HG02870 (cell line): ENCODE results near the gene DLGAP1.
"Not testable (repeated sequence)": the region's sequence is repeated elsewhere in the genome, so short reads cannot be mapped to it uniquely, and the experiment has no call there.

ENCODE experiments used
- ATAC-seq: cut with Tn5 transposase; IDR thresholded peaks from one replicate; pipeline ENCODE4 v1.9.1; 2021; ENCODE audit warnings: mild to moderate bottlenecking, moderate library complexity; ENCODE audit not compliant: unreplicated experiment

The DLGAP1 gene

DNA sequence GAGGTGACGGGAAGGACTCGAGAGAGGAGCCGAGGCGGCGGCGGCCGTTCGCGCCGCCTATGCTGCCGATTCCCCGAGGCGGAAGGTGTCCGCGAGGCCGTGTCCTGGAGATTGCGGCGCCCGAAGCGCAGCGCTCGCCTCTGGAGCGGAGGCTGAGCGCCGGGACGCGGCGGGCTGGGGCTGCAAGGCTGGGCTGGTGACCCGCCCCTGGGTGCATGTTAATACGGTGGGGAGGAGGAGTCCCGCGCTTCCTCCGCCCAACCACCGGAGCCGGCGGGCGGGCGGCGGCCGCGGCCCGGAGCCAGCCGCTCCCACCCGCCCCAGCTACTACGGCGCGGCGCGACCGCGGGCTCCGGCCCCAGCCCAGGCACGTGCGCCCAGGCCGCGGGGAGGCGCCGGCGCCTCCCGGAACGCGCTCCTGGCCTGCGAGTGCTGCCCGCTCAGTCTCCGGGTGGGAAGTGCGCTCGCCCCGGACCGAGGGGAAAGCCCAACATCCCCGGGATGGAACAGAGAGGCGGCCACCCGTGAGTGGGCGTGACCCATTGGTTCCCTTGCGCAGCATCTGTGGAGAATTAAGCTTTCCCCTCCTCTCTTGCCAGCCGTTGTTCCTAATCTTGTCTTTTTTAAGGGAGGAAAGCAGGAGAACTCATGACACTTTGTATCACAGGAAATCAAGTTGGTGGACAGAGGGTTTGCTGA, at the start of gene DLGAP1:
TSS of gene DLGAP1 (minus strand) at position 195 of the 699 bp plus-strand sequence.
- no peak for ATAC-seq

DNA sequence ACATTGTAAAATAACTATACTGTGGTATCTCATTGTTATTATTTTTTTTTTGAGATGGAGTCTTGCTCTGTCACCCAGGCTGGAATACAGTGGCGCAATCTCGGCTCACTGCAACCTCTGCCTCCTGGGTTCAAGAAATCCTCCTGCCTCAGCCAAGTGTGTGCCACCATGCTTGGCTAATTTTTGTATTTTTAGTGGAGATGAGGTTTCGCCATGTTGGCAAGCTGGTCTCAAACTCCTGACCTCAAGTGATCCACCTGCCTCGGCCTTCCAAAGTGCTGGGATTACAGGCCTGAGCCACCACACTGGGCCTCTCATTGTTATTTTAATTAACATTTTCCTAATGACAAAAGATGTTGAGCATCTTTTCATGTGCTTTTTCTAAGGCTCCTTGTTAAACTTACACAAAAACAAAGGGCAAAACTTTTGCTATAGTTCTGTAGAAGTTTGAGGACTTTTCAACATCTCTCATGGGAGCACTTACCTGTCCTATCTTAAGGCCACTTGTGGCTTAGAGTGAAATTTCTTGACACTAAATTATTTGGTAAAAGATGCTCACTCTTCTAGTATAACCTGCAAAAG, 39.7 kb upstream of the DLGAP1 start:
- ATAC-seq, result not testable (repeated sequence)

DNA sequence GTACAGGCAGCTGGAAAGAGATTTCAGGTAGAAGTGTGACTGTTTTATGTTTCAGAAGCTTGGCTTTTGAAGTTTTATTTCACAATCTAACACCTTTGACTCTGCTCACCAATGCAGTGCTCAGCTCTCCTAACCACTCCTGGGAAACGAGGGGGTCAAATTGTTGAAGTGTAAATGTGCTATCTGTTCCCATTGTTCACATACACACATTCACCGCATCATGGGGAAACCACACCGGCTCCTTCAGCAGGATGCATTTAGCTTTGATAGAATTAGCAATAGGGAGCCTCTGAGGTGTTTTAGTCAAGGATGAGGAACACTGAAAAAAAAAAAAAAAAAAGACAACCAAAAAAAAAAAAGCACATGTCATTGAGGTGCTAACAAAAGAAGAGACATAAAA, 13.4 kb upstream of the DLGAP1 start:
- ATAC-seq, result no peak

DNA sequence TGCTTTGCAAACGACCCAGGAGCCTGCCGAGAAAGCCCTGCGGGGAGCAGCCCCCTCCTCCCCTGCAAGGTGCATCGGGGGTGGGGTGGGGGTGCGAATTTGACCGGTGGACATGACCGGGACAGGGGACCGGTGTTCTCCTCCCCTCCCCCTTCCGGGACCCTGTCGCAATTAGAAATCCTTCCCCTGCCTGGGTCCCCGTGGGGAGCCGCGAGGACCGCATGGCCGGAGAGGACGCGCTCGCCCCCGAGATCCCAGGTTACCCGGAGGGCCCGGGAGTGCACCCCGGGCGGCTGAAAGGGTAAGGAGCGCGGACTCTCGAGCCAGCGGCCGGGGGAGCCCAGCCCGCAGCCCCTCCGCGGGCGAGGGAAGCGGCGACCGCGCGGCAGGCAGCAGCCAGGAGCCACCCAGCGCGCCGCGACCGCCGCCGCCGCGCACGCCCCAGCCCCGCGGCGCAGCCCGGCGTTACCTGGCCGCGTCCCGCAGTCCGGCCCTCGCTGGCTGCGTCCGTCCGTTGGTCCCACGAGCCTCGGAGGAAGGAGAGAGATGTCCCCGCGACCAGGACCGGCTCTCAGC, 482 bp downstream of the DLGAP1 start:
- ATAC-seq, result no peak

DNA sequence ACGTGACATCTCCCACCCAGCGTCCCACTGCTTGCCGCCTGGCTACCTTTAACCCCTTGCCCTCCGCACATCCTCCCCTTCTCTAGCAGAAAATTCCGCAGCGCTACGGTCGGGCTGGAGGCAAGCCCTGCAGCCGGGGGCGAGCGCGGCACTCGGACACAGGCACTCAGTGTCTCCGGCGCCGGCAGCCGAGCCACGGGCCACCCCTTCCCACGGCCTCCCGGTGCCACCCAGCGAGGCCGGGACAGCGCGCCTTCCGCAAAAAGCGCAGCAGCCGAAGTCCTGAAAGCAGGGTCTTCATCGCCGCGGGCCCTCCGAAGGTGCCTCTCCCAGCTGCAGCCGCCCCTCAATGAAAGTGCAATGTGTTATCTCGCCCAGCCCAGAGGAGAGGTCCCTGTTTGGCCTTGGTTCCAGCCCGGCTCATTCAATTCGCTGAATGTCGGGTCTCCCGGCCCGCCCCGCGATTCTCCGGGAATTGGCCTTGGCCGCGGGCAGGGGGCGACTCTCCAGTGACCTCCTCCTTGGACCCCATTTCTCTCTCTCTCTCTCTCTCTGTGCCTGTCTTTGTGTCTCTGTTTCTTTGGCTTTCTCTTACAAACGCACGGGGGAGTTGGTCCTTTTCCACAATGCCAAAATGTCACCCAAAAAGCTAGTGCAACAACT, 1.1 kb downstream of the DLGAP1 start:
- no peak for ATAC-seq

DNA sequence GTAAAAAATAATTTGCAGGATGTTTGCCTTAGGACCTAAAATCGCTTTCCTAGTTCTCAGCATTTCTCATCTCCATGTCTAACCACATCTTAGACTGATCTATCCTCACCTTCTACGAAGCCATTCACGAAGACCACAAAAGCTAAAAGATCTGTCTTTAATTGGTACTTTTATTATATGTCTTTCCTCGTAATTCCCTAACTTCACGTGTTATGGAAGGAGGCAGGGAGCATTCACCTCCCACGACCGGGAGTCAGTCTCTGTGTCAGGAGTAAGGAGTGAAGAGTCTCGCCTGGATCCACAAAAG, 1.6 kb downstream of the DLGAP1 start:
- no peak for ATAC-seq

DNA sequence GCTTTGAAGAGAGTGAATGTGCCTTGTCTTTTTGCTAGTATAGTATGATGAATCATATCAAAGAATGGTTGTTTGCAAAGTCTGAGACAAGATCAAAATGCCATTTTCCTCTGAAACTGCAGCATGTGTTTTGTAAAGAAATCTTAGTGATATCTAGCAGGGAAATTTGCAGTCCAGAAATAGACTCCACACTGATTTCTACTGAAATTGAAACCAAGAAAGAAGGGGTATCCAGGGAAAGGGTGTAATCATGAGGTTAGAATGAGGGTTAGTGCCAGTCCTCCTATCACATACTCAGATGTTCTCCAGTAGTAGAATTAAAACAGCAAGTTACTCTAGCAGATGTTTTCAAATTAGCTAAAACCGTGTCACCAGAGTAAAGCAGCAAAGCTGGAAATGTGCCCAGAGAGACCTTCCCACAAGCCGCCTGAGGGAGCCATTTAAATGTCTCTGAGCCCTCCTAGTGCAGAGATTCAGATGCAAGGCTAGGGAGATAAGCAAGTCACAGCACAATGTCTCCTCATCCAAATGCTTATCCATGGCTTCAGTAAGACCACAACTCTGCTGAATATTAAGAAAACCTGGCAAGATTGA, 4.9 kb downstream of the DLGAP1 start:
- ATAC-seq, result no peak

DNA sequence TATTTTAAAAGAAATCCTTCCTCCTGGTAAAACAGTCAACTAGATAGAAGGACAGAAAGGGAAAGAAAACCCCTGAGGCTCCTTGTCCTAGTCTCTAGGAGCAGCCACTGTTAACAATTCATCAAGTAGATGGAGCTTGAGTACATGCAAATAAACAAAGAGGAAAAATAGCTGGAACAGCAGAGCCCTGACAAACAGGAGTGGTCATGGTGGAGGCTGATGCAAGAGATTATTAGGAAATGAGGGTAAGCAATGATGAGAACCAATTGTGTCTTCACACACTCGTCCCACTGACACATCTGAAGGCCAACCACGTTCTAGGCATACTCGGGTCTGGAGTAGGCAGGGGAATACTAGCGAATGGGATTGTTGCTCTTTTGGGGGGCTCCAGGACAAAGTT, 9.2 kb downstream of the DLGAP1 start:
- ATAC-seq, result no peak

DNA sequence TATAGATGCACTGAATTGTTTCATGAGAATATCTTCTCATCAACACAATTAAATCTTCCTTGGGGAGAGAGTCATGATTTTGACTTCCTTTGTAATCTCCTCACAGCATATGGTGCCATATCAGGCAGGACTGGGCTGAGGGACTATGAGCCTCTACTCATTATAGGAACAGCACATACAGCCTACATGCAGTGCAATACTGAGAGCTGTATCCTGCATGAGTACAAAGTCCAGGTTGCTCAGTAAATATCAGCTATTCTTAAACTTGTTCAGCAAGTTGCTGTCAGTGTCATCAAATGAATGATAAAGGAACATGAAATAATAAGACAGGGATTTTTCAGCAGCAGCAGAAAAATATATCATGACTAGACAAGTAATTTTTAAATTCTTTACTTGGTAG, 10.8 kb downstream of the DLGAP1 start:
- ATAC-seq, result no peak

DNA sequence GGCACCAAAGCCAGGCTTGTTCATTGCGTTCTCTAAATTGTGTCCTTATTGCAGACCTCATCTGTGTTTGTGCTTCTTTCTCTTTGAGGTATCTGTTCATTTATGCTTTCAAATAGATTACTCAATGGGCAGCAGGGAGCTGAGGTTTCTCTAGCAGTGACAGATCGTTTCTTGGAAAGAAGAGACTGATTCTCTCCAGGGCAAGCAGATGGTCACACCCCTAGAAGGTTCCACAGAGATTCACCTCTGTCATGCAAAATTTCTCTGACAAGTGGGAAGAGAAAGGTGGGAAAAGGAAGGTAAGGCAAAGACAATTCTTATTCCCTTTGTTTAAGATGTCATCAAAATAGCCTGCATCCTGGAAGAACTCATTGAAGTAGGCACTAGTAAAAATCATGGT, 14.0 kb downstream of the DLGAP1 start:
- ATAC-seq, result no peak

DNA sequence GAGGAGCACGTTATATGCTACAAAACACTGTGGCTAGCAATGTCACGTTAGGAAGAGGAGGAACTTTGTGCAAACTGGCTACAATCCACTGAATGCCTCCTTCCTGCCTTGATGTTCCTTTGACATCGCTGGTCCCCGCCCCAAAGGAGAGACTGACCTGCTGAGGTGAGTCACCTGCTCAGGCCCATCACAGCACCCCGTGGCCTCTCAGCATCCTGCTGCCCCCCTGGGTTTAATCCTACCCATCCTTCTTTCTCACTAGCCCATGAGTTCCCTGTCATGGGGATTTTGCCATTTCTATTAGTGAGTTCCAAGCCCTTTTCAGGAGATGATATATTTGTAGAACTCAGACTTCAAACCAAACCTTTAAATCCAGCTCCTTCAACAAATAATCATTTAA, 16.2 kb downstream of the DLGAP1 start:
- ATAC-seq, result no peak

DNA sequence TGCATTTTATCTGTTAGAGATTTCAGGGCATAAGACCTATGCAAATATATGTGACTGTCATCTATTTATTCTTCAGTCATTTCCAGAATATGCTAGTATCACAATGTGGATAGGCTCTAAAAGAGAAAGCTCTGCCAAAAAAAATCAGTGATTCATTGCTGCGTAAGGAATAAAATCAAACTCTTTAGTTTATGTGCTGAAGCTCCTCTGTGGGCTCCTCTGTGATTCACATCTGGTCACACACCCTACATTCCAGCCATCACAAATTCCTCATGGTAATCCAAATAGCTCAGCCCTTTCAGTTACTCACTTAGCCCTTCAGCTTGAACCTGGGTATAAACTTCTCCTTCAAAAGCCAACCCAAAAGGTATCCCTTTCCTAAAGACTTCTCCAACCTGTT, 21.4 kb downstream of the DLGAP1 start:
- no peak for ATAC-seq

DNA sequence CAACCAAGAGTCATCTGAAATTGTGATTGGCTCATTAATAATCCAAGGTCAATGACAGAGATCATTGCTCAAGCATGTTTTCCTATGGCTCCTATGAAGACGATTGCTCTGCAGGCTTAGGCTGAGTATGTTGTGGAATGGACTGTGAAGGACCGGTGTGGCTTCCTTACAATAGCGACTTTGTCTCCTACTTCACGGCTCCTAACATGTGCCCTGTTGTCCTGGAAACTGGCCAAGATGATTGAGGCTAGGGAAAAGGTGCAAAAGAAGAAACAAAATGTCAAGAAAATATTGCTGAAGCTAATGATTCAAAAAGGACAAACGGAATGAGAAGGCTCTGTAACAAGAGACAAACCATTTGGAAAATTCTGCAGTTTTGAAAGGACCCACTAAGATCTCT, 24.3 kb downstream of the DLGAP1 start:
- no peak for ATAC-seq

DNA sequence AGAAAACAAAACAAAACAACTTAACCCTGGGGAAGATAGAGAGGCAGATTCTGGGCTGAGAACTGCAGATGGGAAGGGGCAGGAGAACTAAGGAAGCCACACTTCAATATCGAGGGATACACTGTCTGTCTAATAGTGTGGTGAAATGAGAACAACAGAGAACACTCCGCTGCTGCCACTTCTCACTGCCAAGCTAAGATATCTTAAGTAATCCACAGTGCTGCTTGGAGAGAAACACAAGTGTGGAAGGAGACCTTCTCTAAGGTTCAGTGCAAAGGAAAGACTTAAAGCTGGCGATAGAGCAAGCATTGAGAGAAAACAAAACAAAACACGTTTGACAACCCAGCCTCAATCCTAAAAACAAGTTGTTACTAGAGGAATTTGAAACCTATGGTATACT, 37.4 kb downstream of the DLGAP1 start:
- ATAC-seq, result no peak

DNA sequence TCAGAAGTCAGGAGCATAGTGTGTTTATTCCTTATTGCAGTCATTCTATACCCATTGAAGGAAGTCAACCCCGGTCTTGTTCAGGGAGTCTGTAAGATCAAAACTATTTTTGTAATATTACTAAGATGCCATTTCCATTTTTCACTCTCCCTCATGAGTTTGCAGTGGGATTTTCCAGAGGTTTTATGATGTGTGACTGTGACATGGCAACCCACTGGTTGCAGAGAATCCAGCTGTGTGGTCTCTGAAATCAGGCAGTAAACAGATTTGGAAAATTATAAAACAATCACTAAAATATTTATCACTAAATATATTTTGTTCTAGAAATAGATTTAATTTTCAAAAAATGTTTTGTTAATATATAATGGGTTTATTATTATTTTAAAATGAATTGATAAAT, 38.1 kb downstream of the DLGAP1 start:
- ATAC-seq, result no peak

DNA sequence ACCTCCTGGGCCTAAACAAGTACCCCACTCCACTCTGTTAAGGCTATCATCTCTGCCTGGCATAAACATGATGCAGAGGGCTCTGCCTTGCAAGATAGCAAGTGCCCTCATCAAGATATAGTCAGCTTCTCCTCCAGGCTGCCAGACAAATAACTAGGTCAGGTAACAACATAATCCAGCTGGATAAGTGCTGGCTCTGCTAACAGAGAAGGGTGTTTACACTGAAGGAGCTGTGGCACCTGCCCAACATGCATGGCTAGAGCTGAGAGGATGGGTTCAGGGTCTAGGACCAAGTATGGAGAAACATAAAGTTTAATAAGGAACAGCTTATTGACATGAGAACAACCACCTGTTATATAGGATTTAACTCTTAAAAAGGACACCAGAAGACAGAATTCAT, 42.8 kb downstream of the DLGAP1 start:
- no peak for ATAC-seq

DNA sequence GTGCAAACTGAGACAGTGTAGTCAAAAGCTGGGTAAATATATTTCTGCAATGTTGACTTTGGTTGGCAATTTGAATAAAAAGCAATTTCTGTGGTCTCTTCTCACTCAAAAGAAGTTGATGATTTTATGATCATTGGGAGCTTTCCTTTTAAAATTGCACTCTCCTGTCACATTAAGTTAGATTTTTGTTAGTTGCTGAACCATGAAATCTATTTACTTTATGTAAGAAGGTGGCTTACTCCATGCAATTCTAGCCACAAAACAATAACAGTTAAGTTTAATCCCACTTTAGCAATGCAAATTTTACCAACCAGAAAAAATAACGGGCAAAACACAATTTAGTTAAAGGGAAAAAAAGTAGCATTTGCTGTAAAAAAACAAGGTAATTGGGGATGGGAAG, 48.3 kb downstream of the DLGAP1 start:
- ATAC-seq, result no peak

DNA sequence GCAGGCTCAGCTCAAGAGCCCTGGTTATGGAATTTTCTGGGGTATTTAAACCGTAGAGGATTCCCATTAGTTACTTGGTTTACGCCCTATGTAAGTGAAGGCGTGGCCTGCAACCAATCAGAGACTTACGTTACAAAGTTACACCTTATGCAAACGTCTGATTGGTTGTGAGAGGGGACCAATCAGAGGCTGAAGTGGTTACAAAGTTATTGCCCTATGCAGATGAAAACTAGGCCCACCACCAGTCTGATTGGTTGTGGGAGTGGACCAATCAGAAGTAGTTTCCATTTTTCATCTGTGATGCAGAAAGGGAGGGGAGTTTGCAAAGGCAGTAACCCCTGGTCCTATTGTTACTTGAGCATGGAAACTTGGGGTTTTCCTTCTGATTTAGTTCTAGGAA, 49.1 kb downstream of the DLGAP1 start:
- no peak for ATAC-seq

DNA sequence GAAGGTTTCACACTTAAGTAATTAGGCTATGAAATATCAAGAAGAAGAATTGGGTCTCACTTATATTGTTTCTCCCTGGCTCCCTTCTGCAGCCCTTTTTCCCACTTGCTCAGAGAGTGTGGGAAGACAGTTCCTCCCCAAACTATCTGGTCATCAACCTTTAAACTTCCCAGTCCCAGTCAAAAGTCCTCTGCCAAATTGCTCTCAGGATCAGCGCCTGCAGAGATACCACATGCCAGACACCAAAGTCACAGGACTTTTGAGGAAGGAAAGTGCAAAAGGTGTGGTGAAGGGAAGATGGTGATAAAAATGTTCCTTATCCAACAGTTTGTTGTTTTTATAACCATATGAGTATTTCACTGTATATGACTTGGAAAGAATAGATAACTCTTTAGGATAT, 51.3 kb downstream of the DLGAP1 start:
- no peak for ATAC-seq

DNA sequence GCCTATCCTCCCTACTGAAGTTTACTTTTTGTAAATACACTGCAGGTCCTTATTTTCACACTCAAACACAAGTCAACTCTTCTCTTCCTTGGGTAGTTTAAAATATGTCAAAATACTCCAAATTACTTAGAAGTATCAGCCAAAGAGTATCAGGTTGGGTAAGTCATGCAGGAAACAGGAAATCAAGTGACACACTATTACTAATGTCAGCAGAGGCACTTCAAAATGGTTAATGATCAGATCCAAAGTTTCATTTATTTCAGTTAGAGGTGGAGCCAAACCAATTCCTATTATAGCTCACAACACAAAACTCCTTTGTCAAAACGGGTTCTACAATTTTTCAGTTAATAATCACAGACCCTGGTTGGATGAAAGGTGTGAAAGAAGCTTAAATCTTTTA, 54.2 kb downstream of the DLGAP1 start:
- ATAC-seq, result no peak

DNA sequence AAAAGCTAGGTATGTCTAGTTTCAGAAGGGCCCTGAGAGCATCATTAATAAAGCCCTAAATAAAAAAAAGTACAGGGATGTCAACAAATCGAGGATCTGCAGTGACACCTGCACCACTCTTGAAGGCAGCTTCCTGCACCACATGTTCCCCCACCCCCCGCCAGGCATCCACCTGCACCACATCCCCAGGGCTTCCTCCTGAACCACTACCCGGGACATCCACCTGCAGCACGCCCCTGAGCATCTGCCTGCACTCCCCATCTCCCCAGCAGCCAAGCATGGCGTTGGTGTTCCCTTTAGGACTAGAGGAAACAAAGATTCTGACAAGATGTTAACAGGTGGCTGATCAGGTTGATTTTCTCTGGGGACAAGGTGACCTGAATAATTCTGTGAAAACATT, 55.2 kb downstream of the DLGAP1 start:
- no peak for ATAC-seq

DNA sequence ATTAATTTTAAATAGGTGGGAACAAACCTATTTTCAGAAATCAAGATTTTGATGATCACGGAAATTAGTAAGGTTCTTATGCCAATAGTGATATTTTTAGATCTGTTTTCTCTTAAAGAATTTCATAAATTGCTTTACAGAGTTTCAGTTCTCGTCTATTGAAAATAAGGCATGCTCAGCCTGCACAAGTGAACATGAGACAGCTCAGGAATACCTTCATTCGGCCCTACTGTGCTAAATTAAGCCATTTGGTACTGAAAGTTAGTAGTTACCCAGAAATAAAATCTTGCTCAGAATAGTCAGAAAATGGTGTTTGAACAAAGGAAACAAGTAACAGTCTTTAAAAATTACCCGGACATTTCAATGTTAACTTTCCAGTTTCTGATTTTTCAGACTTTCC, 60.4 kb downstream of the DLGAP1 start:
- ATAC-seq, result no peak
